ENCODE results near the gene PEX14.

Gene PEX14

DNA sequence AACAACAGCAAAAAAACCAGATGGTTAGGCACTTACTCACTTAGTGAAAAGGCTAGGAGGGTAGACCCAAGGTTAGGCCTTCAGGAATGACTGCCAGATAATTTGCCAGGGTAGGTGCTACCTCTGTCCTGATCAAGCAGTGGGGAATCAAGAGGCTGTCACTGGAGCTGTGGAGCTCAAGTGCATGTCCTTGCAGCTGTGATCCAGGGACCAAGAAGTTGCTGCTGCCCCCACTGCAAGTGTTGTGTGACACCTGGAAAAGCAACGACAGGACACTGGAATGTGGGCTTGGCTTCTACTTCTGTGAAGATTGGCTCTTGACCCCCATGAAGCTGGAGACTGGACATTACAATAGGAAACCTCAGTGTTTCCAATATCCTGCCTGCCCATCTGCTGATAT lies 72.1 kb downstream of the PEX14 start:
- DNase-seq (ENCODE audit: low spot score), result no peak

DNA sequence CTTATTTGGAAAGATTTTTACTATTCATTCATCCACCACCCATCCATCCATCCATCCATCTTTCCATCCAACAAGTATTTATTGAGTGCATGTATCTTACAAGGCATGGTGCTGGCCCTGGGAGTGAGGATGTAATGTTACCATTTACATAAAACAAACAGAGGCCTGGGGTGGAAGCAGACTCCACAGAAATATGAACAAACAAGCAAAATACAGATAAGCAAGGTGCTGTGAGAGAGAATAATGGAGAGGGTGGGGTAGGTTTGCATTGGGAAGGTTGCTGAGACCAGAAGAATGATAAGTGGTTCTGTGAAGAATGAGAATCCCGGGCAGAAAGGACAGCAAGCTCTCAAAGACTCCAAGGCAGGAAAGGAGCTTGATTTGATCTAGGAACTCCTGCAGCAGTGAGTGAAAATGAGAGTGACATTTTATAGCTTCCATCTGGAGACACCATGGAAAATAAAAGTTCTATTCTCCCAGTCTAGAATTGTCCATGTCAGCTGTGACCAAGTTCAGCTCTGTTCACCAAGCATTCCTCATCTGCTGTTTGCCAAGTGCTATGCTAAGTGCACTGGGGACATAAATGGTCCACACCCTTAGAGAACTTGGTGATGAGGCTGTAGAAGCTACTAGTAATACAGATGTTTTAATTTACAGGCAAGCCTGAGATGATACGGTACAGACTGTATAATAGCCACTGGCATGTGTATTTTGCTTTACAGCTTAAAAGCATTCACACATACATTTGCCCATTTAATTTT lies 75.3 kb downstream of the PEX14 start:
- DNase-seq (ENCODE audit: low spot score), result no peak

GRCh38 chr1:10553118-10553517 lies 78.4 kb downstream of the PEX14 start:
- DNase-seq (ENCODE audit: low spot score), result no peak

DNA sequence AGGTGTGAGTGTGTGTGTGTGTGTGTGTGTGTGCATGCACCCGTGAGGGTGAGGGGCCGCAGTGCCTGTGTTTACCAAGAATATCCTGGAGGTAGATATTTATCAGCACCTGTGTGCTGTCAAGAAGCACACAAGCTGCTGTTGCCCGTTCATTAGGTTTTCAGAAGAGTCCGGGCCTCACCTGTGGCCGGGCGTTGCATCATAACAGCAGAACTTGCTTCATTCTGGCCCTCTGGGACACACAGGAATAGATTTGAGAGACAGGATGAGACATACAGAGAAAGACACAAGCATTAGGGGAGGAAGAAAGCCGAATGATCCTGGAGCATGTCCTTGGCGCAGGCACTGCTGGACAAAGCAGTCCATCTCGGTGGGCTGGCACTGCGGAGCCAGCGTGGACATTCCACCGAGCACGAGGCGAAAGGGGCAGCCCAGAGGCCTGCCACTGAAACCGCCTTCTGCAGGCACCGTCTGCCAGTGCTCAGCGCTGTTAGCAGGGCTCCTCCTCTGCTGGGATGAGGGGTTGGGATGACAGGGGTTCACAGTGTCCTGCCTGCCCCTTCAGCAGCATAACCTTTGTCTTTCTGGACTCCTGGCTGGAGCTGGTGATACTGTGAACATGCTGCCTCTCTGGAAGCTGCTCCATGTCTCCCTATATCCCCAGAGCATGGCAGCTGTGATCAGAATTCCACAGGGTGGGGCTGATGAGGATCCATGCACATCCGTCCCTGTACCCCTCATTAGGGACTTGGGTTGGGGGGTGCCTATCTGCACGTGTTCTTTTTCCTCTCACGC lies 81.1 kb downstream of the PEX14 start:
- no peak for DNase-seq (ENCODE audit: low spot score)

GRCh38 chr1:10556430-10557005 lies 81.8 kb downstream of the PEX14 start:
- DNase-seq (ENCODE audit: low spot score), result no peak

DNA sequence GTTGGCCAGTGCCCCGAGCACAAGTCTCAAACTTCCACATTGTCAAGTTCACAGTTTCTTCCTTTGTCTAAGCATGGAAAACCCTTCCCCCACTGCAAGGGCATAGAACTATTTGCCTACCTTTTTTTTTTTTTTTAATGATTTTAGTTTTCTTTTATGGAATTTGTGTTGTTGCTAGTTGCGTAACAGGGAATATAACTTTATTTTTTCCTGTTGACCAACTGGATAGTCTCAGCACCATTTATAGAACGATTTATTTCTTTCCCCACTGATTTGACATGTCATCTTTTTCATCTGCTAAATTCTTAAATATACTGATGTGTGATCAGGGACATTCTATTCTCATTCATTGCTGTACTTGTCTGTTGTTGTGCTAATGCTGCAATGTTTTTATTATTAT lies 83.0 kb downstream of the PEX14 start:
- DNase-seq (ENCODE audit: low spot score), result no peak

DNA sequence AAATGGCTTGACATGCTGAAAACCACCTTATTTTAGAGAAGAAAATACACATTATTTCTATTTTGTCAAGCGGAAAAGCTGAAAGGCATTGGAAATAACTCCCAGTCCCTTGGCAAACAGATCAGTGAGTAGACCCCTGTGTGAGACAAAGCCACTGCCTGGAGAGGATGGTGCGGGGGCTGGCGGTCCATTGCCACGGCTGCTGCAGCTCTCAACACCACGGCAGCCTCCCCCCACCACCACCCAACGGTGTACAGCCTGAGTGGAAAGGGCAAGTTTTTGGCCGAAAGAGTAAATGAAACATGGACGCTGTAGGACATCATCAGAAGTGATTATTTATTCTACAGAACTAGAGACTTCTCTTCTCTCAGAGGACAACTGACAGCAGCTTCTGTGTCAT lies 84.6 kb downstream of the PEX14 start:
- DNase-seq (ENCODE audit: low spot score), result no peak

GRCh38 chr1:10561497-10561896 lies 86.7 kb downstream of the PEX14 start:
- no peak for DNase-seq (ENCODE audit: low spot score)

- no peak for DNase-seq (ENCODE audit: low spot score)
Observed at GRCh38 chr1:10561955-10562354, 87.2 kb downstream of the PEX14 start.

DNA sequence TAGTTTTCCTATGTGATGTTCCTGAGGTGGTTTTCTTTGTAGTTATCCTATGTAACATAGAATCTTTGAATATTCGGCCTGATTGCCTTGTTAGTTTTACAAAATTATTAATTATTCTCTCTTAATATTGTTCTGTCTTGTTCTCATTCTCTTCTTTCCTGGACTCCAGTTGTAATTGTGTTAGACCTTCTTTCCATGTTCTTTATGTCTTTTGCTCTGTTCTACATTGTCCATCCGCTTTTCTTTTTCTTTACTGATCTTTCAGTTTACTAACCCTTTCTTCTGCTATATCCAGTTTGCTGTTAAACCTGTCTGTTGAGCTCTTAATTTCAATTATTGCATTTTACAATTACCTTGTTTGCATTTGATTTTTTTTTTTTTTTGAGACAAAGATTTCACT lies 89.3 kb downstream of the PEX14 start:
- no peak for DNase-seq (ENCODE audit: low spot score)

GRCh38 chr1:10569531-10569930 lies 94.8 kb downstream of the PEX14 start:
- DNase-seq (ENCODE audit: low spot score), result no peak

- DNase-seq (ENCODE audit: low spot score), result no peak
Observed at GRCh38 chr1:10575616-10576015, 100.9 kb downstream of the PEX14 start.

GRCh38 chr1:10578070-10578469 lies 103.3 kb downstream of the PEX14 start:
- no peak for DNase-seq (ENCODE audit: low spot score)

- DNase-seq (ENCODE audit: low spot score), result no peak
Observed at GRCh38 chr1:10583641-10584040, 108.9 kb downstream of the PEX14 start.

GRCh38 chr1:10585242-10585641 lies 110.5 kb downstream of the PEX14 start:
- no peak for DNase-seq (ENCODE audit: low spot score)

DNA sequence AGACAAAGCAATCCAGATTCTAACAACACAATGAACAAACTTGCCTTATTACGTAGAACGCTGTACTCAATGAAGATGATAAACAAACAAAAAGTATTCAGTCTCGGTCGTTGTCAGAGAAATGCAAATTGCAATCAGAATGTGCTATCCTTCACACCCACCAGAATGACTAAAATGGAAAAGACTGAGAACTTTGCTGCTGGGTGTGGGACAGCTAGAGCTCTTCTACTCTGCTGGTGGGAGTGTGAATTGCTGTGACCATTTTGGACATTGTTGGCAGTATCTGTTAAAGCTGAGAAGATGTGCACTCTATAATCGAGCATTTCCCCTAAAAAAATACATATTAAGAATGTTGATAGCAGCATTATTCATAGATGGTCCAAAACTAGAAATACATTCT lies 111.4 kb downstream of the PEX14 start:
- DNase-seq (ENCODE audit: low spot score), result no peak

GRCh38 chr1:10588640-10589039 lies 113.9 kb downstream of the PEX14 start:
- DNase-seq (ENCODE audit: low spot score), result no peak

GRCh38 chr1:10589074-10589473 lies 114.3 kb downstream of the PEX14 start:
- DNase-seq (ENCODE audit: low spot score), result no peak

DNA sequence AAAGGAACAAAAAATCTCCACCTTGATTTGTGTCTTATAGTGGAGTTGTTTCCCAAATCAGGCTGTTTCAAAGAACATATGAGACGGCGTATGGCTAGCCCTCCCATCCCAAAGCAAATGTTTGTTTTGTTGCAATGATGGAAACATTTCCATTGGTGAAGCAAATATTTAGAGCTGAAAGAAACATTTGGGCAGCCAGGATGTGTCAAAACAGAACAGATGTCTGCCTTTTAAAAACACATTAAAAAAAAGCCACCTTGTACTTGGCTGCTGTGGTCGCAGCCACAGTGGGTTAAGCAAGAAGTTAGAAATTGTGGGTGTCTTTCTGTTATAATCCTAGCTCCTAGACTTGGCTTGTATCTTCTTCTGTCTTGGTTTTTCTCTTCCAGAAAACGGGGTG lies 116.3 kb downstream of the PEX14 start:
- no peak for DNase-seq (ENCODE audit: low spot score)

DNA sequence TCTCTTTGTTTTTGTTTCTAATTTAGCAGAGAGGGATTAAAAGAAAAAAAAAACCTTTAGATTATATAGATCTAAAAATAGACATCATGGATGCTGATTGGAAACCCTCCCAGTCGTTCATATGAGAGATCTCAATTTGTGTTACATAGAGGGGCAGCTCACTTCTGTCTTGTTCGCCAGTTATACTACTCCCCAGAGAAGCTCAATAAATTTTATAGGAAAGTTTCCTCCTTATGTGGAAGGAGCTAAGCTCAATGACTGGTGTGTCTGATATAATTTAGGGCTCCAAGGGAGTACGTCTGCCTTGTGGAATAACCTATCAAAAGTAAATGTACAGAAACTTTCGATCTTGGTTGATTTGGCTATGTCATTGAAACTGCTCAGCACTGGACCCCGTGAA lies 117.6 kb downstream of the PEX14 start:
- no peak for DNase-seq (ENCODE audit: low spot score)

DNA sequence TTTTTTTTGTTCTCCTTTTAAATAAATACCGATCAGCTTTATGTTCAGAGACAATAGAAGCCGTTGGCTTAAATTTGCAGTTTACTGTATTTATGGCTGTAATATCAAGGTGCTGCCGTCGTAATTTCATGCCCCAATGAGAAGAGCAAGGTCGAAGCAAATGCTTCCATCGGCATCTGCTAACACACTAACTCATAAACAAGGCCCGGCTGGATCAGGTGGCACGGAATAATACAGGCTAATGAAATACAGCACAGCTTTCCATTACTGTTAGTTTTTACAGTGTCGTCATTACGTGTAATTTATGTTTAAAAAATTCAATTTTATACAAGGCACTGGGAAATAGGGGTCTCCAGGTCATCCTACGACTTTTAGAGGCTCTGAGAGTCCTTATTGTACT lies 119.0 kb downstream of the PEX14 start:
- DNase-seq (ENCODE audit: low spot score), result no peak

GRCh38 chr1:10594595-10595223 lies 120.0 kb downstream of the PEX14 start:
- DNase-seq (ENCODE audit: low spot score), result no peak

DNA sequence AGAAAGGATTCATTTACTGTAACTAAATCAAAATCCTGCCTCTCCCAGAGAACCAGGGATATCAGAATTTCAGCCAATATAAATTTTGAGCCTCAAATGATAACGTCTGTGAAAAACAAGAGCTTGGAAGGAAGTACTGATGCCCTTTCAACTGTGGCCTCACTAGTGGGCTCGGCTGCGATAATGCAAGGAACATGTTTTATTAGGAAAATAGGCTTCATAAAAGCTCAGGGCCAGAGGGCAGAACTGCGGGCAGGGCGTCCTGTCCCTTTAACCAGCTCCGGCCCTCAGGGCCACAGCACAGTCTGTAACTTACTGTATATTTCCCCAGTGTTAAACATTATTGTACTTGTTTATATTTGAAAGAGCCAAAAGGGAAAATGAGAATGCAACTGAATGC lies 122.0 kb downstream of the PEX14 start:
- DNase-seq (ENCODE audit: low spot score), result no peak
